K562 (cell line): ENCODE measurements around the gene RBFOX2. TPM values are rescaled to one million over a fixed set of nuclear protein-coding genes. Genes with fewer than 3 reads are reported as not detected.
A peak's percentile ranks its signal among the peaks of the same experiment; 100 is the strongest.

Source experiments
- ATAC-seq: fragments of 200-7000 bp; cut with Tn5 transposase; 3 replicates; pipeline ENCODE4 v1.9.1; 2020; ENCODE audit warnings: moderate library complexity
- BruUV-seq: library from RNA; stranded (reverse); fragments of 400-500 nt; replicated peaks from 2 replicates; lab custom pipeline; 2021; lab: Mats Ljungman, UMichigan
- CTCF ChIA-PET: fragments of 300-600 bp; formaldehyde crosslinking; extraction: SDS; loops from one replicate; lab custom pipeline; 2021; ENCODE audit warnings: low intra/inter-chr PET ratio; lab: Yijun Ruan, JAX
- POLR2A ChIA-PET: fragments of 300-600, 350-650 bp; sonication (Branson Sonifier 250); formaldehyde crosslinking; extraction: SDS; loops from one replicate; lab custom pipeline; 2021; ENCODE audit warnings: antibody characterized with exemption, inconsistent platforms; lab: Yijun Ruan, JAX
- DNase-seq, 4 experiments: peaks; one replicate each; pipeline versions ENCODE4 v3.0.0 to v3.0.0-alpha.2; 2011 to 2018; ENCODE audit warnings: low spot score in 3 of 4, mixed read lengths in 3 of 4; ENCODE audit errors: extremely low read depth in 1 of 4
- FAIRE-seq: peaks from 2 replicates; lab custom pipeline; 2011; peaks lifted over from hg19 to GRCh38; lab: Jason Lieb, UNC
- H2AFZ ChIP-seq: 2 replicates; pipeline ENCODE4 v1.6.0; 2011; ENCODE audit warnings: low read depth, low read length, control low read depth, inconsistent platforms
- H3K27ac ChIP-seq: fragments of 200-600 bp; 3 replicates; pipeline ENCODE4 v1.8.0; 2011; ENCODE audit warnings: low read depth, mild to moderate bottlenecking, control low read depth, inconsistent platforms, low read length, moderate library complexity, mixed read lengths; ENCODE audit errors: extremely low read depth
- H3K27me3 ChIP-seq, 2 experiments: fragments of 300-600 bp in 1 of 2; 2 replicates in 1 of 2; 3 replicates in 1 of 2; pipeline versions ENCODE4 v1.6.0 to v1.8.0; 2011; ENCODE audit warnings: inconsistent platforms in 2 of 2, low read length in 2 of 2, mild to moderate bottlenecking in 1 of 2, mixed read lengths in 1 of 2, moderate library complexity in 1 of 2; ENCODE audit not compliant: control insufficient read depth in 2 of 2, insufficient read depth in 2 of 2
- H3K36me3 ChIP-seq: fragments of 300-600 bp; 3 replicates; pipeline ENCODE4 v1.8.0; 2011; ENCODE audit warnings: mild to moderate bottlenecking, low read length, inconsistent platforms; ENCODE audit not compliant: control insufficient read depth, insufficient read depth
- H3K4me1 ChIP-seq, 2 experiments: fragments of 200-600 bp in 1 of 2; replicated peaks in 1 of 2; 2 replicates in 1 of 2; 3 replicates in 1 of 2; pipeline versions ENCODE4 v1.5.1 to v1.8.0; 2011; ENCODE audit warnings: inconsistent platforms in 2 of 2, low read length in 2 of 2, mild to moderate bottlenecking in 1 of 2, mixed read lengths in 1 of 2, moderate library complexity in 1 of 2; ENCODE audit not compliant: control insufficient read depth in 2 of 2, insufficient read depth in 2 of 2
- H3K4me2 ChIP-seq: 2 replicates; pipeline ENCODE4 v1.6.1; 2011; ENCODE audit warnings: low read length, control low read depth, inconsistent platforms, mixed read lengths; ENCODE audit not compliant: insufficient read depth
- H3K4me3 ChIP-seq: fragments of 200-600 bp; sonication (generic), shearing (Covaris generic); 2 replicates; pipeline ENCODE4 v1.5.1; 2016; ENCODE audit warnings: control low read depth, inconsistent platforms
- H3K79me2 ChIP-seq: fragments of 200-600 bp; 3 replicates; pipeline ENCODE4 v1.8.0; 2011; ENCODE audit warnings: low read length, inconsistent platforms; ENCODE audit not compliant: control insufficient read depth, insufficient read depth
- H3K9ac ChIP-seq, 2 experiments: 2 replicates each; pipeline versions ENCODE4 v1.6.0 to v1.6.1; 2011; ENCODE audit warnings: low read depth in 2 of 2, low read length in 2 of 2, control low read depth in 1 of 2, inconsistent platforms in 1 of 2, mild to moderate bottlenecking in 1 of 2, mixed read lengths in 1 of 2; ENCODE audit not compliant: insufficient read depth in 1 of 2
- H3K9me1 ChIP-seq: one replicate; pipeline ENCODE4 v1.6.0; 2011; ENCODE audit warnings: inconsistent platforms, mild to moderate bottlenecking, low read length, moderate library complexity; ENCODE audit not compliant: control insufficient read depth, insufficient read depth
- H3K9me3 ChIP-seq: replicated peaks from 2 replicates; pipeline ENCODE4 v1.5.1; 2011; ENCODE audit warnings: low read depth, low read length, inconsistent platforms; ENCODE audit not compliant: control insufficient read depth, insufficient read depth
- H4K20me1 ChIP-seq: replicated peaks from 2 replicates; pipeline ENCODE4 v1.6.1; 2011; ENCODE audit warnings: low read length, inconsistent platforms, mixed read lengths; ENCODE audit not compliant: control insufficient read depth, insufficient read depth
- LCOR ChIP-seq: sonication (generic); formaldehyde crosslinking; IDR thresholded peaks from 2 replicates; pipeline ENCODE4 v1.8.0; 2022; ENCODE audit warnings: mild to moderate bottlenecking, missing genetic modification reagents
- NRF1 ChIP-seq, 2 experiments: fragments of 450-650 bp; IDR thresholded peaks in 1 of 2; conservative IDR thresholded peaks in 1 of 2; 2 replicates each; pipeline ENCODE4 v1.6.1; 2014; ENCODE audit warnings: mild to moderate bottlenecking in 2 of 2
- STAT5B ChIP-seq: fragments of 250-450 bp; sonication (Bioruptor Pico); IDR thresholded peaks from 2 replicates; pipeline ENCODE4 v1.8.0; 2021; ENCODE audit warnings: mild to moderate bottlenecking, inconsistent platforms
- ZNF316 ChIP-seq: fragments of 450-650 bp; IDR thresholded peaks from 2 replicates; pipeline ENCODE4 v1.6.1; 2016
- WGBS: fragments of 100-300 bp; shearing (Covaris generic); methylation state at CpG from one replicate; pipeline ENCODE4 v1.1.6; 2016; ENCODE audit warnings: low coverage, mixed read lengths; ENCODE audit not compliant: insufficient coverage; ENCODE audit errors: missing lambda C conversion rate; 5-methylcytosine and 5-hydroxymethylcytosine counted together
- in situ Hi-C: fragments of 300-500 bp; cut with MboI; formaldehyde crosslinking; loops from 4 replicates; pipeline ENCODE4 v1.15.0; 2018; ENCODE audit warnings: inconsistent platforms, mixed read lengths
- intact Hi-C: fragments of 100-400 bp; cut with micrococcal nuclease; formaldehyde crosslinking; loops from 2 replicates; pipeline ENCODE4 v1.14.2; 2022
- polyA plus RNA-seq, 8 experiments: library from polyadenylated mRNA; depleted of rRNA in 4 of 8; stranded (reverse) in 5 of 8; unstranded in 3 of 8; fragments of >200 nt; fragmentation: Nextera tagmentation in 2 of 8; fragmentation: Illumina TruSeq in 1 of 8; extraction: Ambion mirVana in 2 of 8; extraction: Trizol in 1 of 8; gene quantifications; 2 replicates each; pipeline versions ENCODE4 v1.2.1 to v1.2.3, GENCODE V29; 2011 to 2014; ENCODE audit warnings: inconsistent platforms in 1 of 8, missing spikeins in 1 of 8
- total RNA-seq, 7 experiments: library from RNA; depleted of rRNA in 6 of 7; stranded (reverse); fragments of >200 nt in 6 of 7; fragmentation: Illumina TruSeq in 2 of 7; extraction: Trizol in 2 of 7; gene quantifications; 2 replicates each; pipeline versions ENCODE4 v1.2.1 to v1.2.3, GENCODE V29; 2011 to 2021; ENCODE audit warnings: low replicate concordance in 1 of 7
- TF ChIP-seq, protein P1 (sequence below): sonication (generic); IDR thresholded peaks from 2 replicates; pipeline ENCODE4 v1.6.1; 2016
- TF ChIP-seq, protein P2 (sequence below): sonication (generic); formaldehyde crosslinking; IDR thresholded peaks from 2 replicates; pipeline ENCODE4 v1.8.0; 2023; ENCODE audit warnings: missing genetic modification reagents, mild to moderate bottlenecking, borderline replicate concordance

Gene RBFOX2
- total and polyA plus RNA-seq, 9 of the 15 experiments (the other 6 are each of a cell fraction or from before 2014, with no cell fraction given), result 5.8 to 24.8 (median 14.2) TPM

GRCh38 chr22:35834061-35834460 lies 194.6 kb downstream of the RBFOX2 start:
- POLR2A ChIA-PET, result no interaction called here
- Histone ChIP-seq H4K20me1 (no peaks in the 10 kb centered on the region), H2AFZ (no peak overlapping the region), H3K27ac (no peak overlapping the region), H3K79me2 (peaks cover 6% of the 10 kb centered on the region; the same call in 2 of the 3 replicates), H3K36me3 (no peaks in the 10 kb centered on the region), H3K4me3 (no peak overlapping the region), H3K9me3 (no peaks in the 10 kb centered on the region), H3K4me2 (no peak overlapping the region), H3K9me1 (no peaks in the 10 kb centered on the region), H3K9ac (no peak overlapping the region), H3K27me3 (no peaks in the 10 kb centered on the region), H3K4me1 (peaks cover 3 to 5% of the 10 kb centered on the region in 2 experiments; a peak in 2 of 5 replicates)
- intact Hi-C loops (loop anchor here (10.0 kb wide), 1 partner anchor 199 kb away; no protein-coding TSS in a partner anchor), in situ Hi-C loops (no loop called here)
- TF ChIP-seq STAT5B (CRISPR knock-in tag) (no peak), LCOR (CRISPR knock-in tag) (no peak), NRF1 (conservative IDR thresholded peaks at IDR 0.05 in 1 of 2, IDR thresholded peaks at IDR 0.05 in 1 of 2) (no peak), ZNF316 (0 out of 2 replicates have a peak, but pooled peaks have one; percentile 30)
- TF ChIP-seq, protein P1, sequence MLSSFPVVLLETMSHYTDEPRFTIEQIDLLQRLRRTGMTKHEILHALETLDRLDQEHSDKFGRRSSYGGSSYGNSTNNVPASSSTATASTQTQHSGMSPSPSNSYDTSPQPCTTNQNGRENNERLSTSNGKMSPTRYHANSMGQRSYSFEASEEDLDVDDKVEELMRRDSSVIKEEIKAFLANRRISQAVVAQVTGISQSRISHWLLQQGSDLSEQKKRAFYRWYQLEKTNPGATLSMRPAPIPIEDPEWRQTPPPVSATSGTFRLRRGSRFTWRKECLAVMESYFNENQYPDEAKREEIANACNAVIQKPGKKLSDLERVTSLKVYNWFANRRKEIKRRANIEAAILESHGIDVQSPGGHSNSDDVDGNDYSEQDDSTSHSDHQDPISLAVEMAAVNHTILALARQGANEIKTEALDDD, result peak; percentile 67; the same call in 1 of the 2 replicates
- TF ChIP-seq, protein P2, sequence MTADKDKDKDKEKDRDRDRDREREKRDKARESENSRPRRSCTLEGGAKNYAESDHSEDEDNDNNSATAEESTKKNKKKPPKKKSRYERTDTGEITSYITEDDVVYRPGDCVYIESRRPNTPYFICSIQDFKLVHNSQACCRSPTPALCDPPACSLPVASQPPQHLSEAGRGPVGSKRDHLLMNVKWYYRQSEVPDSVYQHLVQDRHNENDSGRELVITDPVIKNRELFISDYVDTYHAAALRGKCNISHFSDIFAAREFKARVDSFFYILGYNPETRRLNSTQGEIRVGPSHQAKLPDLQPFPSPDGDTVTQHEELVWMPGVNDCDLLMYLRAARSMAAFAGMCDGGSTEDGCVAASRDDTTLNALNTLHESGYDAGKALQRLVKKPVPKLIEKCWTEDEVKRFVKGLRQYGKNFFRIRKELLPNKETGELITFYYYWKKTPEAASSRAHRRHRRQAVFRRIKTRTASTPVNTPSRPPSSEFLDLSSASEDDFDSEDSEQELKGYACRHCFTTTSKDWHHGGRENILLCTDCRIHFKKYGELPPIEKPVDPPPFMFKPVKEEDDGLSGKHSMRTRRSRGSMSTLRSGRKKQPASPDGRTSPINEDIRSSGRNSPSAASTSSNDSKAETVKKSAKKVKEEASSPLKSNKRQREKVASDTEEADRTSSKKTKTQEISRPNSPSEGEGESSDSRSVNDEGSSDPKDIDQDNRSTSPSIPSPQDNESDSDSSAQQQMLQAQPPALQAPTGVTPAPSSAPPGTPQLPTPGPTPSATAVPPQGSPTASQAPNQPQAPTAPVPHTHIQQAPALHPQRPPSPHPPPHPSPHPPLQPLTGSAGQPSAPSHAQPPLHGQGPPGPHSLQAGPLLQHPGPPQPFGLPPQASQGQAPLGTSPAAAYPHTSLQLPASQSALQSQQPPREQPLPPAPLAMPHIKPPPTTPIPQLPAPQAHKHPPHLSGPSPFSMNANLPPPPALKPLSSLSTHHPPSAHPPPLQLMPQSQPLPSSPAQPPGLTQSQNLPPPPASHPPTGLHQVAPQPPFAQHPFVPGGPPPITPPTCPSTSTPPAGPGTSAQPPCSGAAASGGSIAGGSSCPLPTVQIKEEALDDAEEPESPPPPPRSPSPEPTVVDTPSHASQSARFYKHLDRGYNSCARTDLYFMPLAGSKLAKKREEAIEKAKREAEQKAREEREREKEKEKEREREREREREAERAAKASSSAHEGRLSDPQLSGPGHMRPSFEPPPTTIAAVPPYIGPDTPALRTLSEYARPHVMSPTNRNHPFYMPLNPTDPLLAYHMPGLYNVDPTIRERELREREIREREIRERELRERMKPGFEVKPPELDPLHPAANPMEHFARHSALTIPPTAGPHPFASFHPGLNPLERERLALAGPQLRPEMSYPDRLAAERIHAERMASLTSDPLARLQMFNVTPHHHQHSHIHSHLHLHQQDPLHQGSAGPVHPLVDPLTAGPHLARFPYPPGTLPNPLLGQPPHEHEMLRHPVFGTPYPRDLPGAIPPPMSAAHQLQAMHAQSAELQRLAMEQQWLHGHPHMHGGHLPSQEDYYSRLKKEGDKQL (CRISPR knock-in tag), result no peak
- CTCF ChIA-PET, result no interaction called here
- WGBS, result 15% methylated on average over 3 of the region's 3 CpGs
- DNase-seq (no peak), ATAC-seq (no peak), FAIRE-seq (no peak)
- BruUV-seq, result no TSS peak
